C4-2B (cell line): Measurements from ENCODE around the gene PSMA3.

Experiments used
- ZFX ChIP-seq: fragments of 450-650 bp; IDR thresholded peaks from 2 replicates; pipeline ENCODE4 v1.6.1; 2017
- TF ChIP-seq, protein P1 (sequence below): fragments of 450-650 bp; conservative IDR thresholded peaks from 2 replicates; pipeline ENCODE4 v1.5.1; 2017; ENCODE audit warnings: mild to moderate bottlenecking

- TF ChIP-seq, protein P1, sequence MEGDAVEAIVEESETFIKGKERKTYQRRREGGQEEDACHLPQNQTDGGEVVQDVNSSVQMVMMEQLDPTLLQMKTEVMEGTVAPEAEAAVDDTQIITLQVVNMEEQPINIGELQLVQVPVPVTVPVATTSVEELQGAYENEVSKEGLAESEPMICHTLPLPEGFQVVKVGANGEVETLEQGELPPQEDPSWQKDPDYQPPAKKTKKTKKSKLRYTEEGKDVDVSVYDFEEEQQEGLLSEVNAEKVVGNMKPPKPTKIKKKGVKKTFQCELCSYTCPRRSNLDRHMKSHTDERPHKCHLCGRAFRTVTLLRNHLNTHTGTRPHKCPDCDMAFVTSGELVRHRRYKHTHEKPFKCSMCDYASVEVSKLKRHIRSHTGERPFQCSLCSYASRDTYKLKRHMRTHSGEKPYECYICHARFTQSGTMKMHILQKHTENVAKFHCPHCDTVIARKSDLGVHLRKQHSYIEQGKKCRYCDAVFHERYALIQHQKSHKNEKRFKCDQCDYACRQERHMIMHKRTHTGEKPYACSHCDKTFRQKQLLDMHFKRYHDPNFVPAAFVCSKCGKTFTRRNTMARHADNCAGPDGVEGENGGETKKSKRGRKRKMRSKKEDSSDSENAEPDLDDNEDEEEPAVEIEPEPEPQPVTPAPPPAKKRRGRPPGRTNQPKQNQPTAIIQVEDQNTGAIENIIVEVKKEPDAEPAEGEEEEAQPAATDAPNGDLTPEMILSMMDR = no peak
- no peak for TF ChIP-seq ZFX
These were observed 29.3 kb upstream of the PSMA3 start for GRCh38 chr14:58215191-58215914.
